Effector memory CD8-positive, alpha-beta T cell (primary cell): Measurements from ENCODE around the gene USP13.

Experiments used
- ATAC-seq: fragments of 150-1000 bp; cut with Tn5 transposase; replicated peaks from 2 replicates; pipeline ENCODE4 v1.10.0; 2021; ENCODE audit warnings: mild to moderate bottlenecking, moderate library complexity
- DNase-seq, 3 experiments: peaks; one replicate each; pipeline ENCODE4 v3.0.0; 2021
- H3K27ac Mint-ChIP-seq, 2 donors: one replicate each; pipeline ENCODE4 v1.8.0; 2022; ENCODE audit warnings: mild to moderate bottlenecking in 2 of 2, mixed read lengths in 2 of 2, moderate library complexity in 2 of 2
- H3K27me3 Mint-ChIP-seq, 2 donors: one replicate each; pipeline ENCODE4 v1.8.0; 2022; ENCODE audit warnings: mixed read lengths in 2 of 2
- H3K36me3 Mint-ChIP-seq: one replicate; pipeline ENCODE4 v1.8.0; 2022; ENCODE audit warnings: mild to moderate bottlenecking, moderate library complexity, mixed read lengths; ENCODE audit not compliant: insufficient read depth
- H3K4me1 Mint-ChIP-seq, 2 donors: one replicate each; pipeline ENCODE4 v1.8.0; 2022; ENCODE audit warnings: low read depth in 2 of 2, mixed read lengths in 2 of 2
- H3K4me3 Mint-ChIP-seq, 2 donors: one replicate each; pipeline ENCODE4 v1.8.0; 2022; ENCODE audit warnings: mild to moderate bottlenecking in 2 of 2, mixed read lengths in 2 of 2, moderate library complexity in 2 of 2
- H3K9me3 Mint-ChIP-seq, 2 donors: one replicate each; pipeline ENCODE4 v1.8.0; 2022; ENCODE audit warnings: mixed read lengths in 2 of 2

The USP13 gene

GRCh38 chr3:179695672-179696313 lies 43.0 kb downstream of the USP13 start:
- ATAC-seq (no peak), DNase-seq (no peak)
- peaks cover 0 to 4% of the 10 kb centered on the region in 2 donors for H3K4me1 Mint-ChIP-seq
- peak overlapping the region in 1 of 2 donors; percentile 68 for H3K27ac Mint-ChIP-seq
- H3K9me3 Mint-ChIP-seq: no peaks in the 10 kb centered on the region
- no peaks in the 10 kb centered on the region for H3K27me3 Mint-ChIP-seq
- no peaks in the 10 kb centered on the region for H3K36me3 Mint-ChIP-seq
- H3K4me3 Mint-ChIP-seq: no peak overlapping the region

DNA sequence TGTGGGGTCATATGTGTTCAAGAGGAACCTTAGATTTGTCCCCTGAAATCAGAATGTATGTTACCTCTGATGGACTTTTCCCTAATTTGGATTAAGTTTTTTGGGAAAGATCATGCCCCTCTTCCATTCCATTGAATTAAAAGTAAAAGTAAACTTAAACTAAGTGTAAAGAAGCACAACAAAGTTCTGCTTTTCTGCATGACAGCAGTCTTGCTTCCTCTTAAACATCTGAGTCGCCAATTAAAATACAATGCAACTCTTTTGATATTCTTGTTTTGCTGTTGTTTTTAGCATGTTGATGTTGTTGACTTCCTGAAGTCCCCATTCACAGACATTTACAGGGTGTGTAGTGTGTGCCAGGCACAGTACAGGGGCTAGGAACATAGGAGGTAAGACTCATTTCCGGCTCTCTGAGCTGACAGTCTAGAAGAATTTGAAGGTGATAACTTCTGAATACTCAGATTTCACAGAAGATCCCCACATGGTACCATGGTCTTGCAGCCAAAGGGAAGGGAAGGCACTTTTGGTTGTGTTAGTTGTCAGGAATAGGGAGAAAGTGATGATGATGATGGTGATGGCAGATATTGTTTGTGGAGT lies 45.0 kb downstream of the USP13 start:
- Mint-ChIP-seq H3K4me1 (peaks cover 0 to 4% of the 10 kb centered on the region in 2 donors), H3K4me3 (no peak overlapping the region), H3K9me3 (no peaks in the 10 kb centered on the region), H3K27ac (no peak overlapping the region), H3K27me3 (no peaks in the 10 kb centered on the region), H3K36me3 (no peaks in the 10 kb centered on the region)
- ATAC-seq: no peak
- no peak for DNase-seq

GRCh38 chr3:179700716-179701115 lies 47.9 kb downstream of the USP13 start:
- H3K27me3 Mint-ChIP-seq: no peaks in the 10 kb centered on the region

GRCh38 chr3:179701176-179701827 lies 48.5 kb downstream of the USP13 start:
- H3K4me1 Mint-ChIP-seq: peaks cover 0 to 4% of the 10 kb centered on the region in 2 donors
- no peaks in the 10 kb centered on the region for H3K9me3 Mint-ChIP-seq
- no peaks in the 10 kb centered on the region for H3K27me3 Mint-ChIP-seq
- no peak overlapping the region for H3K27ac Mint-ChIP-seq
- H3K4me3 Mint-ChIP-seq: no peak overlapping the region
- H3K36me3 Mint-ChIP-seq: peaks cover 3% of the 10 kb centered on the region
- ATAC-seq: no peak
- no peak for DNase-seq

More at GRCh38 chr3:179700716-179701115, 47.9 kb downstream of the USP13 start:
- no peaks in the 10 kb centered on the region for H3K9me3 Mint-ChIP-seq
- peaks cover 3% of the 10 kb centered on the region for H3K36me3 Mint-ChIP-seq
- ATAC-seq (no peak), DNase-seq (no peak)
- H3K4me3 Mint-ChIP-seq: no peak overlapping the region
- peaks cover 0 to 4% of the 10 kb centered on the region in 2 donors for H3K4me1 Mint-ChIP-seq
- no peak overlapping the region for H3K27ac Mint-ChIP-seq

DNA sequence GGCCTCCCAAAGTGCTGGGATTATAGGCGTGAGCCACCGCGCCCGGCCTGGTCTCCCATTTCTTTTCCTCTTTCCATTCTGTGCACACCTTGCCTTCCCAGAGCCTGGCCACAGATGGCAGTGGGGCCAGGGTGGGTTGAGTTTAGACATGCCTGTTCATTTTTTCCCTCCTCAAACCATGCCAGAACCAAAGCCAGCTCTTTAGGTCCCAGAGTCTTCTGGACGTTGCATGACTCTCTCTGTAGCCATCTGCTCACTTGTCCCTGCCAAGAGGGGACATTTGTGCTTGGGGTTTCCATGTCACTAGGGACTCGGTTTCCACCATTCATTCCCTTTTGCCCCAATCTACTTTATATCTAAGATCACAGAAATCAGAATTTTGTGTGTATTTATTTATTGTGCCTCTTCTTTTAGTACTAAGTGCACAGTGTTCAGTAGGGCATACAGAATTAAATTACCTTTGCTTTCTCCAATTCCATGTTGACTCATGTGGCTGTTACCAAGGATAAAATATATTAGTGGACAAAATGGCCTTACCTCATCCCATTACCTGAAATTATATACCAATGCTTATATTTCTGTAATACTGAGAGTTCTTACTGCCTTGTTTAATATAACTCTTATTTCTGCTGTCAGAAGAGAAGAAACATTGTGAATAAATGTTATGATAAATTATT lies 49.6 kb downstream of the USP13 start:
- Mint-ChIP-seq H3K9me3 (no peaks in the 10 kb centered on the region), H3K4me3 (no peak overlapping the region), H3K36me3 (peaks cover 3% of the 10 kb centered on the region), H3K27ac (no peak overlapping the region), H3K4me1 (peaks cover 0 to under 1% of the 10 kb centered on the region in 2 donors), H3K27me3 (no peaks in the 10 kb centered on the region)
- ATAC-seq (no peak), DNase-seq (no peak)

GRCh38 chr3:179703816-179704215 lies 51.0 kb downstream of the USP13 start:
- DNase-seq (no peak), ATAC-seq (no peak)
- no peaks in the 10 kb centered on the region for H3K9me3 Mint-ChIP-seq
- no peaks in the 10 kb centered on the region for H3K27me3 Mint-ChIP-seq
- peaks cover 3% of the 10 kb centered on the region for H3K36me3 Mint-ChIP-seq
- no peak overlapping the region for H3K27ac Mint-ChIP-seq
- H3K4me3 Mint-ChIP-seq: no peak overlapping the region
- H3K4me1 Mint-ChIP-seq: peaks cover 0 to 3% of the 10 kb centered on the region in 2 donors

- Mint-ChIP-seq H3K36me3 (peaks cover 3% of the 10 kb centered on the region), H3K27me3 (no peaks in the 10 kb centered on the region), H3K9me3 (no peaks in the 10 kb centered on the region), H3K4me3 (no peak overlapping the region), H3K4me1 (peaks cover 0 to 3% of the 10 kb centered on the region in 2 donors), H3K27ac (no peak overlapping the region)
- DNase-seq (no peak), ATAC-seq (no peak)
Measured at GRCh38 chr3:179706233-179706632, 53.4 kb downstream of the USP13 start.

- ATAC-seq: no peak
- Mint-ChIP-seq H3K4me3 (no peak overlapping the region), H3K4me1 (peaks cover 0 to 3% of the 10 kb centered on the region in 2 donors), H3K36me3 (peaks cover 3% of the 10 kb centered on the region), H3K9me3 (no peaks in the 10 kb centered on the region), H3K27me3 (no peaks in the 10 kb centered on the region), H3K27ac (no peak overlapping the region)
- no peak for DNase-seq
Measured at GRCh38 chr3:179710079-179710478, 57.2 kb downstream of the USP13 start.

GRCh38 chr3:179713643-179714090 lies 60.8 kb downstream of the USP13 start:
- Mint-ChIP-seq H3K27me3 (no peaks in the 10 kb centered on the region), H3K27ac (no peak overlapping the region), H3K9me3 (no peaks in the 10 kb centered on the region), H3K4me3 (no peak overlapping the region), H3K36me3 (no peaks in the 10 kb centered on the region), H3K4me1 (no peaks in the 10 kb centered on the region)
- DNase-seq (no peak), ATAC-seq (no peak)

- no peaks in the 10 kb centered on the region for H3K27me3 Mint-ChIP-seq
- no peak for ATAC-seq
- DNase-seq: no peak
- no peaks in the 10 kb centered on the region for H3K9me3 Mint-ChIP-seq
- no peaks in the 10 kb centered on the region for H3K36me3 Mint-ChIP-seq
- no peak overlapping the region for H3K4me3 Mint-ChIP-seq
- no peak overlapping the region for H3K27ac Mint-ChIP-seq
- peaks cover 4% of the 10 kb centered on the region in 2 donors for H3K4me1 Mint-ChIP-seq
Measured at GRCh38 chr3:179715582-179715981, 62.7 kb downstream of the USP13 start.

DNA sequence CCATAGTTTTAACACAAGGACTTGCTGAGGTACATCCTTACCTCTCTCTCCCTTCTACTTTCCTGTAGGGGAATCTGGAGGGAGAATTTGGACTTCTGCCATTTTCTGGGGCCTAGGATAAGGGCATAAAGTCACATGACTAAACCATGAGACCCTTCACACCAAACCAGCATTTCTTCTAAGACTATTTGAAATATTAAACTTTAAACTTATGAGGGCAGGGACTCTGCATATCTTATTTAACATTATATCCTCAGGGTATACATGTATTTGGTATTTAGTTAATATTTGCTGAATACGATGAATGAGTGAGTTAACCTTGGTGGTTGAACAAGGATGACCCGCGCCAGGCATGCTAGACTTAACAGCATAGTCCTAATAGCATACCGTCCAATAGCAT lies 63.4 kb downstream of the USP13 start:
- H3K36me3 Mint-ChIP-seq: no peaks in the 10 kb centered on the region
- DNase-seq (no peak), ATAC-seq (no peak)
- H3K4me1 Mint-ChIP-seq: peaks cover 4% of the 10 kb centered on the region in 2 donors
- no peaks in the 10 kb centered on the region for H3K9me3 Mint-ChIP-seq
- H3K27me3 Mint-ChIP-seq: no peaks in the 10 kb centered on the region
- H3K4me3 Mint-ChIP-seq: no peak overlapping the region
- no peak overlapping the region for H3K27ac Mint-ChIP-seq

DNA sequence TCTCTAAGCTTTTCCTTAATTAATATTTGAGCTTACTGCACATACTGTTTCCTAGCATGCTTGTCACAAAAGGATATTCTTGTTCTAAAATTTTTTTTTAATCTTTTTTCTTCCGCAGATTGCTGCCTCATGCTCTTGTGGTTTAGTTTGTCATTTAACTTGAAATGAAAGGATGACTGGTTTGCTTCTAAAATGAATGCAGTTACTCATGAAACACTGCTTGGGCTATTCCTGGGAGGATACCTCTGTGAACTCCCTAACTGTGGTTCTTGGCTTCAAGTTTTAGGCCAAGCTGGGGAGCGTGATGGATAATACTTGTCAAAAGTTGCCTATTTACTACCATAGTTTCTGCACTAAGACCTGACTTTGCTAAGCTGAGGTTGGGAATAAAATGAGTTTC lies 64.0 kb downstream of the USP13 start:
- Mint-ChIP-seq H3K4me1 (peaks cover 4% of the 10 kb centered on the region in 2 donors), H3K9me3 (no peaks in the 10 kb centered on the region), H3K36me3 (no peaks in the 10 kb centered on the region), H3K4me3 (no peak overlapping the region), H3K27me3 (no peaks in the 10 kb centered on the region), H3K27ac (peak overlapping the region in 1 of 2 donors; percentile 3)
- ATAC-seq: no peak
- DNase-seq: no peak

DNA sequence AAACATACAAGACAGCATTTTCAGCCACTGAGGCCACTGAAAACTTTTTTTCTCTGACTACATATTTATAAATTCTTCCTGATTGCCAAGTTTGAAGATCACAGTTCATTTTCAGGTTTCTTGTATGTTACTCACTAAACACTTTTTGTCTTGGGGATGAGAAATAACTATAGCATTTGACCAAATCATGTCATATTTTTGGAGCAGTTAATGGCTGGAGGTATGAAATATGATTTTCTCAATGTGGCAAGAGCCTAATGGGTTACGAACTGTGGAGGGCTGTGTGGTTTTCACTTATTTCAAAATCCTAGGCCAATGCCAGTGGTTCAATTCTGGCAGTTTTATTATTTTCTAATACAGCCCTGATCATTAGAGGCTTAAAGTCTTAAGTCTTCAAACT lies 64.4 kb downstream of the USP13 start:
- H3K27ac Mint-ChIP-seq: peak overlapping the region in 1 of 2 donors; percentile 3
- no peaks in the 10 kb centered on the region for H3K9me3 Mint-ChIP-seq
- no peaks in the 10 kb centered on the region for H3K36me3 Mint-ChIP-seq
- H3K4me3 Mint-ChIP-seq: no peak overlapping the region
- H3K27me3 Mint-ChIP-seq: no peaks in the 10 kb centered on the region
- DNase-seq (no peak), ATAC-seq (no peak)
- H3K4me1 Mint-ChIP-seq: peaks cover 4% of the 10 kb centered on the region in 2 donors
